Endothelial cell of umbilical vein (primary cell): ENCODE results near the gene ADAMTS6. TPM values are rescaled to one million over a fixed set of nuclear protein-coding genes. Genes with fewer than 3 reads are reported as not detected.

Source experiments
- BruUV-seq: library from RNA; stranded (reverse); fragments of 400-500 nt; replicated peaks from 2 replicates; lab custom pipeline; 2021; lab: Mats Ljungman, UMichigan
- CTCF ChIA-PET: fragments of 300-600, 350-600 bp; sonication (Branson Sonifier 250); formaldehyde crosslinking; loops from one replicate; lab custom pipeline; 2021; ENCODE audit warnings: antibody characterized with exemption, inconsistent platforms; lab: Charles Lee
- POLR2A ChIA-PET: fragments of 300-600, 350-600 bp; sonication (Branson Sonifier 250); formaldehyde crosslinking; loops from one replicate; lab custom pipeline; 2021; ENCODE audit warnings: antibody characterized with exemption, inconsistent platforms; lab: Charles Lee
- DNase-seq: peaks from one replicate; pipeline ENCODE4 v3.0.0-alpha.2; 2011; ENCODE audit warnings: low read depth, low spot score
- FAIRE-seq: peaks from 2 replicates; lab custom pipeline; 2011; peaks lifted over from hg19 to GRCh38; lab: Jason Lieb, UNC
- H2AFZ ChIP-seq: 2 replicates; pipeline ENCODE4 v1.6.0; 2012; ENCODE audit warnings: low read depth, low read length, control low read depth, inconsistent platforms
- H3K27ac ChIP-seq: 2 replicates; pipeline ENCODE4 v1.5.1; 2011; ENCODE audit warnings: low read depth, mild to moderate bottlenecking, control low read depth, low read length, moderate library complexity; ENCODE audit not compliant: insufficient read depth
- H3K27me3 ChIP-seq, 2 experiments: 2 replicates each; pipeline versions ENCODE4 v1.6.0 to v1.6.1; 2011; ENCODE audit warnings: low read length in 2 of 2, mixed read lengths in 1 of 2; ENCODE audit not compliant: control insufficient read depth in 2 of 2, insufficient read depth in 2 of 2
- H3K36me3 ChIP-seq, 2 experiments: 2 replicates in 1 of 2; 3 replicates in 1 of 2; pipeline ENCODE4 v1.5.1; 2011; ENCODE audit warnings: low read length in 2 of 2, mild to moderate bottlenecking in 1 of 2, moderate library complexity in 1 of 2; ENCODE audit not compliant: control insufficient read depth in 2 of 2, insufficient read depth in 2 of 2; ENCODE audit errors: extremely low read depth in 1 of 2
- H3K4me1 ChIP-seq: 3 replicates; pipeline ENCODE4 v1.5.1; 2011; ENCODE audit warnings: mild to moderate bottlenecking, low read length; ENCODE audit not compliant: control insufficient read depth, insufficient read depth; ENCODE audit errors: extremely low read depth
- H3K4me2 ChIP-seq: 2 replicates; pipeline ENCODE4 v1.6.1; 2011; ENCODE audit warnings: low read length, control low read depth, mixed read lengths; ENCODE audit not compliant: insufficient read depth
- H3K4me3 ChIP-seq, 3 experiments: fragments of 200-600 bp in 1 of 3; sonication (generic), shearing (Covaris generic) in 1 of 3; replicated peaks in 1 of 3; 2 replicates each; pipeline ENCODE4 v1.5.1; 2011 to 2016; ENCODE audit warnings: control low read depth in 3 of 3, low read length in 3 of 3, mild to moderate bottlenecking in 2 of 3, inconsistent platforms in 1 of 3, low read depth in 1 of 3, moderate library complexity in 1 of 3; ENCODE audit not compliant: insufficient read depth in 1 of 3
- H3K79me2 ChIP-seq: 2 replicates; pipeline ENCODE4 v1.6.0; 2012; ENCODE audit warnings: low read length, inconsistent platforms; ENCODE audit not compliant: control insufficient read depth, insufficient read depth
- H3K9ac ChIP-seq: replicated peaks from 2 replicates; pipeline ENCODE3; 2011; ENCODE audit warnings: low read length, control low read depth; ENCODE audit not compliant: insufficient read depth; ENCODE audit errors: extremely low read depth
- H3K9me1 ChIP-seq: replicated peaks from 3 replicates; pipeline ENCODE4 v1.6.0; 2011; ENCODE audit warnings: mild to moderate bottlenecking, low read length; ENCODE audit not compliant: control insufficient read depth, insufficient read depth; ENCODE audit errors: extremely low read depth
- H3K9me3 ChIP-seq: replicated peaks from 2 replicates; pipeline ENCODE4 v1.5.1; 2012; ENCODE audit warnings: low read length, inconsistent platforms; ENCODE audit not compliant: control insufficient read depth, insufficient read depth
- H4K20me1 ChIP-seq: replicated peaks from 2 replicates; pipeline ENCODE3; 2011; ENCODE audit warnings: mild to moderate bottlenecking, low read length; ENCODE audit not compliant: control insufficient read depth, insufficient read depth; ENCODE audit errors: extremely low read depth
- EZH2 ChIP-seq: IDR thresholded peaks from 2 replicates; pipeline ENCODE4 v1.6.1; 2012; ENCODE audit warnings: borderline replicate concordance, low read depth, mild to moderate bottlenecking, moderate library complexity, low read length, inconsistent platforms; ENCODE audit not compliant: severe bottlenecking
- FOS ChIP-seq: IDR thresholded peaks from 2 replicates; pipeline ENCODE4 v1.6.1; 2011; ENCODE audit warnings: mild to moderate bottlenecking, low read length, moderate library complexity, borderline replicate concordance; ENCODE audit not compliant: insufficient read depth
- GATA2 ChIP-seq: IDR thresholded peaks from 2 replicates; pipeline ENCODE4 v1.7.0; 2011; ENCODE audit warnings: low read depth, mild to moderate bottlenecking, moderate library complexity, mixed read lengths, low read length; ENCODE audit not compliant: insufficient read length, insufficient read depth
- JUN ChIP-seq: IDR thresholded peaks from 2 replicates; pipeline ENCODE4 v1.6.1; 2011; ENCODE audit warnings: borderline replicate concordance, low read depth; ENCODE audit not compliant: insufficient read length, insufficient read depth
- MAX ChIP-seq: IDR thresholded peaks from 2 replicates; pipeline ENCODE4 v1.6.1; 2011; ENCODE audit not compliant: insufficient read depth, insufficient read length
- MYC ChIP-seq: IDR thresholded peaks from one replicate; pipeline ENCODE4 v1.6.1; 2011; ENCODE audit warnings: mild to moderate bottlenecking, low read depth, low read length
- POLR2A ChIP-seq: IDR thresholded peaks from 2 replicates; pipeline ENCODE4 v1.6.1; 2012; ENCODE audit warnings: low read depth, mild to moderate bottlenecking, control low read depth, low read length
- POLR2AphosphoS5 ChIP-seq: IDR thresholded peaks from 2 replicates; pipeline ENCODE4 v1.6.1; 2012; ENCODE audit warnings: low read depth, mild to moderate bottlenecking, control low read depth, low read length, moderate library complexity; ENCODE audit not compliant: insufficient read depth
- dilution Hi-C: fragments of 300-500 bp; cut with MboI; formaldehyde crosslinking; loops from one replicate; pipeline ENCODE4 v1.15.0; 2019; ENCODE audit warnings: low sequenced_read_pairs; ENCODE audit not compliant: extremely low pct_ligation_motif_present
- intact Hi-C: fragments of 100-400 bp; cut with micrococcal nuclease; formaldehyde crosslinking; loops from one replicate; pipeline ENCODE4 v1.10.0; 2022
- polyA plus RNA-seq, 4 experiments: library from polyadenylated mRNA; depleted of rRNA in 3 of 4; stranded (reverse) in 3 of 4; unstranded in 1 of 4; fragments of >200 nt; gene quantifications; 2 replicates each; pipeline versions ENCODE4 v1.2.1 to v1.2.3, GENCODE V29; 2011 to 2012; ENCODE audit warnings: missing spikeins in 1 of 4
- total RNA-seq: library from RNA; stranded (reverse); gene quantifications from 2 replicates; pipeline ENCODE4 v1.2.3, GENCODE V29; 2021
- TF ChIP-seq, protein P1 (sequence below), 2 donors: IDR thresholded peaks; 1 replicate in 1 of 2; 2 replicates in 1 of 2; pipeline ENCODE4 v1.5.1; 2011; ENCODE audit warnings: low read length in 2 of 2, mild to moderate bottlenecking in 2 of 2, moderate library complexity in 2 of 2, control low read depth in 1 of 2, inconsistent platforms in 1 of 2, low read depth in 1 of 2; ENCODE audit not compliant: insufficient read depth in 1 of 2; ENCODE audit errors: extremely low read depth in 1 of 2

Gene ADAMTS6
- total and polyA plus RNA-seq, 2 donors (not counting 3 experiments of a cell fraction or from before 2014, with no cell fraction given), result 20.4 to 43.4 TPM

DNA sequence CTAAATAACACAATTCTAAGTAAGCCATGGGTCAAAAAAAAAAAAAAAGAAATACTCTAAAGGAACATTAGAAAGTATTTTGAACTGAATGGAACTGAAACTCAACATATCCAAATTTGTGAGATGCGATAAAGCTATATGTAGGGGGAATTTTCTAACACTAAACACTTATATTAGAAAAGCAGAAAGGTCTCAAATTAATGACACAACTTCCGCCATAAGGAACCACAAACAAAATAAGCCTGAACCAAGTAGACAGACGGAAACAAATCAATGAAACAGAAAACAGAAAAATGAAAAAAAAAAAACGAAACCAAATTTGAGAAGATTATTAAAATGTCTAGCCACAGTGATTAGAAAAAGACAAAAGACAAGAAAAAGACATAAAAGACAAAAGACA lies 39.9 kb downstream of the ADAMTS6 start:
- Histone ChIP-seq H3K9me3 (no peaks in the 10 kb centered on the region), H3K9me1 (no peaks in the 10 kb centered on the region), H3K4me1 (no peaks in the 10 kb centered on the region), H3K36me3 (peaks cover 0 to 4% of the 10 kb centered on the region in 2 experiments), H3K27me3 (no peaks in the 10 kb centered on the region), H3K9ac (no peak overlapping the region), H3K4me2 (no peak overlapping the region), H2AFZ (no peak overlapping the region), H3K4me3 (no peak overlapping the region), H3K27ac (no peak overlapping the region), H3K79me2 (peaks cover 3% of the 10 kb centered on the region), H4K20me1 (no peaks in the 10 kb centered on the region)
- FAIRE-seq (no peak), DNase-seq (no peak)
- no TSS peak for BruUV-seq
- no peak for TF ChIP-seq EZH2
- no peak for TF ChIP-seq GATA2
- TF ChIP-seq, protein P1, sequence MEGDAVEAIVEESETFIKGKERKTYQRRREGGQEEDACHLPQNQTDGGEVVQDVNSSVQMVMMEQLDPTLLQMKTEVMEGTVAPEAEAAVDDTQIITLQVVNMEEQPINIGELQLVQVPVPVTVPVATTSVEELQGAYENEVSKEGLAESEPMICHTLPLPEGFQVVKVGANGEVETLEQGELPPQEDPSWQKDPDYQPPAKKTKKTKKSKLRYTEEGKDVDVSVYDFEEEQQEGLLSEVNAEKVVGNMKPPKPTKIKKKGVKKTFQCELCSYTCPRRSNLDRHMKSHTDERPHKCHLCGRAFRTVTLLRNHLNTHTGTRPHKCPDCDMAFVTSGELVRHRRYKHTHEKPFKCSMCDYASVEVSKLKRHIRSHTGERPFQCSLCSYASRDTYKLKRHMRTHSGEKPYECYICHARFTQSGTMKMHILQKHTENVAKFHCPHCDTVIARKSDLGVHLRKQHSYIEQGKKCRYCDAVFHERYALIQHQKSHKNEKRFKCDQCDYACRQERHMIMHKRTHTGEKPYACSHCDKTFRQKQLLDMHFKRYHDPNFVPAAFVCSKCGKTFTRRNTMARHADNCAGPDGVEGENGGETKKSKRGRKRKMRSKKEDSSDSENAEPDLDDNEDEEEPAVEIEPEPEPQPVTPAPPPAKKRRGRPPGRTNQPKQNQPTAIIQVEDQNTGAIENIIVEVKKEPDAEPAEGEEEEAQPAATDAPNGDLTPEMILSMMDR (IDR thresholded peaks at IDR 0.05; ENCODE audit: extremely low read depth in 1 of 2, insufficient read depth in 1 of 2, low read depth in 1 of 2, low read length in 2 of 2), result no peak
- TF ChIP-seq MYC, result no peak
- TF ChIP-seq FOS, result no peak
- no peak for TF ChIP-seq POLR2A
- TF ChIP-seq MAX, result no peak
- TF ChIP-seq POLR2AphosphoS5, result no peak
- no peak for TF ChIP-seq JUN
- POLR2A ChIA-PET, result no interaction called here
- CTCF ChIA-PET, result no interaction called here
- intact Hi-C loops, result no loop called here
- dilution Hi-C loops, result no loop called here
